ENCODE results near the gene PXYLP1. TPM values are rescaled to one million over a fixed set of nuclear protein-coding genes. Genes with fewer than 3 reads are reported as not detected.

Gene PXYLP1
- total and polyA plus RNA-seq, 8 donors = 11.6 to 35.3 (median 28.3) TPM

- H3K9me3 ChIP-seq = no peaks in the 10 kb centered on the region
- no peaks in the 10 kb centered on the region for H3K27me3 ChIP-seq
- H3K27ac ChIP-seq = no peak overlapping the region
- H3K36me3 ChIP-seq = no peaks in the 10 kb centered on the region
- H3K4me3 ChIP-seq = no peak overlapping the region
- intact Hi-C loops (cut with DNase I) = no loop called here
- DNase-seq (no peak), ATAC-seq (no peak)
- peaks cover 3 to 21% of the 10 kb centered on the region in 2 donors for H3K4me1 ChIP-seq
- TF ChIP-seq, protein P1, sequence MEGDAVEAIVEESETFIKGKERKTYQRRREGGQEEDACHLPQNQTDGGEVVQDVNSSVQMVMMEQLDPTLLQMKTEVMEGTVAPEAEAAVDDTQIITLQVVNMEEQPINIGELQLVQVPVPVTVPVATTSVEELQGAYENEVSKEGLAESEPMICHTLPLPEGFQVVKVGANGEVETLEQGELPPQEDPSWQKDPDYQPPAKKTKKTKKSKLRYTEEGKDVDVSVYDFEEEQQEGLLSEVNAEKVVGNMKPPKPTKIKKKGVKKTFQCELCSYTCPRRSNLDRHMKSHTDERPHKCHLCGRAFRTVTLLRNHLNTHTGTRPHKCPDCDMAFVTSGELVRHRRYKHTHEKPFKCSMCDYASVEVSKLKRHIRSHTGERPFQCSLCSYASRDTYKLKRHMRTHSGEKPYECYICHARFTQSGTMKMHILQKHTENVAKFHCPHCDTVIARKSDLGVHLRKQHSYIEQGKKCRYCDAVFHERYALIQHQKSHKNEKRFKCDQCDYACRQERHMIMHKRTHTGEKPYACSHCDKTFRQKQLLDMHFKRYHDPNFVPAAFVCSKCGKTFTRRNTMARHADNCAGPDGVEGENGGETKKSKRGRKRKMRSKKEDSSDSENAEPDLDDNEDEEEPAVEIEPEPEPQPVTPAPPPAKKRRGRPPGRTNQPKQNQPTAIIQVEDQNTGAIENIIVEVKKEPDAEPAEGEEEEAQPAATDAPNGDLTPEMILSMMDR (IDR thresholded peaks at IDR 0.05) = no peak
Measured at GRCh38 chr3:141273700-141274410, 42.2 kb downstream of the PXYLP1 start.

DNA sequence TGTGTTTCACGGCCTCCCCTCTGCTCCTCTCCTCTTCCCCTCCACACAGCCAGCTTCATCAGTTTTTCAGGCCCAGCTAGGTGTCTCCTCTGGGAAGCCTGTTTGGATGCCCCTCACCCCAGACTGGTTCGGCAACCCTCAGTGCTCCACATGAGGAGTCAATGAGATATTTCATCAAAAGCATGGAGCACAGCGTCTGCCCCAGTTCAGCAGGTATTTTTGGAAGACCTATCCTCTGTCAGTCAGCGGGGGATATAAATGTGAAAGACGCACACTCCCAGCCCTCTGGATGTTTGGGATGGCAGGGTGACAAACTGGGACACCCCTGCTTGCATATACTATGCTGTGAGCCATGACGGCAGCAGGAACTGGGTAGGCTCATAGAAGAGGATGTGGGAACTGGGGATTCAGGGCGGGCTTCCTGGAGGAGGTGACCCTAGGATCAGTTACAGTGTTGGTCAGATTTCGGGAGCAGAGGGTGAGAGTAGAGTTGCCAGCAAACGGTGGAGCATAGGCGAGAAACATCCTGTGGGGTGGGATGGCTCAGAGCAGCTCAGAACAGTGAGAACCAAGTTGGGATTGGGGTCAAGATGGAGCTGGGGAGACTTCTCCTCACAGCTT, 42.9 kb downstream of the PXYLP1 start:
- Histone ChIP-seq H3K27ac (no peak overlapping the region), H3K27me3 (no peaks in the 10 kb centered on the region), H3K9me3 (no peaks in the 10 kb centered on the region), H3K4me1 (peaks cover 3 to 27% of the 10 kb centered on the region in 2 donors), H3K4me3 (no peak overlapping the region), H3K36me3 (no peaks in the 10 kb centered on the region)
- TF ChIP-seq, protein P1 (IDR thresholded peaks at IDR 0.05) = no peak
- no peak for ATAC-seq
- intact Hi-C loops (cut with DNase I) = no loop called here
- no peak for DNase-seq

GRCh38 chr3:141275032-141275422, 43.4 kb downstream of the PXYLP1 start:
- Histone ChIP-seq H3K27ac (no peak overlapping the region), H3K9me3 (no peaks in the 10 kb centered on the region), H3K4me1 (peaks cover 3 to 31% of the 10 kb centered on the region in 2 donors), H3K4me3 (no peak overlapping the region), H3K36me3 (peaks cover 0 to 2% of the 10 kb centered on the region in 2 donors), H3K27me3 (no peaks in the 10 kb centered on the region)
- intact Hi-C loops (cut with DNase I) = no loop called here
- DNase-seq = no peak
- TF ChIP-seq, protein P1 (IDR thresholded peaks at IDR 0.05) = no peak
- ATAC-seq = no peak

DNA sequence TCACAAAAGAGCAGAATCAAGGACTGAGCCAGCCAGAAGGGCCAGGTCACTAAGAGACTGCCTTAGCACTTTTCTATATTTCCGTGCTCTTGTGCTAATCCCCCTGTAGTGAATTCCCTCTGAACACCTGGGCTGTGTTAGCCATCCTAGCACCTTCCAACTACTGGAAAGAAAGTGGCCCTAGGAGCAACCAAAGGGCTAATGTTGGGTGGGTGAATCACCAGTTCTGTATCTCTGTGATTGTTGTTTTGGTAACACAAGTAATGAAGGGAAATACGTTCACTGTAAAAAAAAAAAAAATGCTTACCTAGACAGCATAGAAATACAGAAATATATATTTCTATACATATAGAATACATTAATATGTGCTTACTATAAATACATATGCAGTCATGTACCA, 43.9 kb downstream of the PXYLP1 start:
- TF ChIP-seq, protein P1 (IDR thresholded peaks at IDR 0.05) = no peak
- Histone ChIP-seq H3K9me3 (no peaks in the 10 kb centered on the region), H3K4me3 (no peak overlapping the region), H3K36me3 (peaks cover 0 to 4% of the 10 kb centered on the region in 2 donors), H3K27ac (no peak overlapping the region), H3K4me1 (peaks cover 3 to 31% of the 10 kb centered on the region in 2 donors), H3K27me3 (no peaks in the 10 kb centered on the region)
- intact Hi-C loops (cut with DNase I) = no loop called here
- DNase-seq = no peak
- ATAC-seq = no peak

GRCh38 chr3:141275973-141276372, 44.3 kb downstream of the PXYLP1 start:
- Histone ChIP-seq H3K4me3 (no peak overlapping the region), H3K4me1 (peaks cover 3 to 31% of the 10 kb centered on the region in 2 donors), H3K9me3 (no peaks in the 10 kb centered on the region), H3K27me3 (no peaks in the 10 kb centered on the region), H3K36me3 (peaks cover 0 to 4% of the 10 kb centered on the region in 2 donors), H3K27ac (no peak overlapping the region)
- ATAC-seq (peak; percentile 88), DNase-seq (peak in 1 of 4 donors; percentile 37)
- TF ChIP-seq, protein P1 (IDR thresholded peaks at IDR 0.05) = no peak
- intact Hi-C loops (cut with DNase I) = no loop called here
